Epithelial cell of esophagus (primary cell): Measurements from ENCODE around the gene PCDHA6.
"Not testable (repeated sequence)": the region's sequence is repeated elsewhere in the genome, so short reads cannot be mapped to it uniquely, and the experiment has no call there.

Experiments used
- DNase-seq: peaks from one replicate; pipeline ENCODE4 v3.0.0; 2010; ENCODE audit warnings: low read depth
- H3K4me3 ChIP-seq: 2 replicates; pipeline ENCODE4 v1.5.1; 2011; ENCODE audit warnings: mild to moderate bottlenecking, low read length, control low read depth
- CTCF ChIP-seq: IDR thresholded peaks from 2 replicates; pipeline ENCODE4 v1.5.1; 2011; ENCODE audit warnings: low read depth, mild to moderate bottlenecking, low read length, control low read depth, inconsistent platforms; ENCODE audit not compliant: insufficient read depth; ENCODE audit errors: missing control alignments

The PCDHA6 gene

GRCh38 chr5:140802781-140803271 lies 24.9 kb upstream of the PCDHA6 start:
- no peak for DNase-seq
- TF ChIP-seq CTCF, result no peak
- H3K4me3 ChIP-seq, result no peak overlapping the region

GRCh38 chr5:140806834-140807775 lies 20.7 kb upstream of the PCDHA6 start, which contains the start of gene PCDHA4:
Gene PCDHA4 (plus strand): TSS chr5:140807068.
- no peak for DNase-seq
- TF ChIP-seq CTCF, result peak; percentile 4
- no peak within 1 kb of the TSS for H3K4me3 ChIP-seq

- H3K4me3 ChIP-seq, DNase-seq: not testable (repeated sequence)
These were observed 19.4 kb upstream of the PCDHA6 start for GRCh38 chr5:140808241-140808888.

GRCh38 chr5:140808889-140809291 lies 18.9 kb upstream of the PCDHA6 start:
- no peak overlapping the region for H3K4me3 ChIP-seq
- TF ChIP-seq CTCF, result no peak
- DNase-seq, result no peak

GRCh38 chr5:140821375-140822280 lies 6.1 kb upstream of the PCDHA6 start, which contains the start of gene PCDHA5:
Gene PCDHA5 (plus strand): TSS chr5:140821613.
- H3K4me3 ChIP-seq, result no peak within 1 kb of the TSS
- peak; percentile 45 for TF ChIP-seq CTCF
- DNase-seq, result peak; percentile 33

GRCh38 chr5:140822281-140822629 lies 5.5 kb upstream of the PCDHA6 start:
- H3K4me3 ChIP-seq, result no peak overlapping the region
- DNase-seq, result no peak
- no peak for TF ChIP-seq CTCF

- DNase-seq, H3K4me3 ChIP-seq: not testable (repeated sequence)
These were observed 4.8 kb upstream of the PCDHA6 start for GRCh38 chr5:140822969-140823368.
